H9 (cell line): ENCODE data around the gene LGALS8. TPM values are rescaled to one million over a fixed set of nuclear protein-coding genes. Genes with fewer than 3 reads are reported as not detected.

Source experiments
- DNase-seq: peaks from one replicate; pipeline ENCODE4 v3.0.0-alpha.2; 2017
- H2AFZ ChIP-seq: one replicate; pipeline ENCODE4 v1.6.1; 2013; ENCODE audit warnings: mild to moderate bottlenecking, low read length, control low read depth, moderate library complexity
- H2AK5ac ChIP-seq: 2 replicates; pipeline ENCODE4 v1.6.1; 2013; ENCODE audit warnings: low read length, control low read depth, mixed read lengths; ENCODE audit not compliant: insufficient read length
- H2BK120ac ChIP-seq: one replicate; pipeline ENCODE4 v1.6.1; 2013; ENCODE audit warnings: low read depth, mild to moderate bottlenecking, low read length, control low read depth, inconsistent platforms; ENCODE audit not compliant: poor library complexity, severe bottlenecking
- H2BK12ac ChIP-seq: 2 replicates; pipeline ENCODE4 v1.6.1; 2013; ENCODE audit warnings: low read length, control low read depth, mixed read lengths, low read depth; ENCODE audit not compliant: insufficient read length
- H2BK15ac ChIP-seq: 2 replicates; pipeline ENCODE4 v1.6.1; 2013; ENCODE audit warnings: low read depth, low read length, control low read depth
- H2BK20ac ChIP-seq: one replicate; pipeline ENCODE4 v1.6.1; 2013; ENCODE audit warnings: low read depth, mild to moderate bottlenecking, low read length, control low read depth, inconsistent platforms; ENCODE audit not compliant: poor library complexity, severe bottlenecking
- H2BK5ac ChIP-seq: 2 replicates; pipeline ENCODE4 v1.6.1; 2013; ENCODE audit warnings: low read length, control low read depth, mixed read lengths; ENCODE audit not compliant: insufficient read length
- H3K14ac ChIP-seq: 2 replicates; pipeline ENCODE4 v1.6.1; 2013; ENCODE audit warnings: low read length, control low read depth; ENCODE audit not compliant: insufficient read depth
- H3K18ac ChIP-seq: 2 replicates; pipeline ENCODE4 v1.6.1; 2013; ENCODE audit warnings: low read depth, mild to moderate bottlenecking, mixed read lengths, low read length, control low read depth; ENCODE audit not compliant: insufficient read length
- H3K23ac ChIP-seq: 2 replicates; pipeline ENCODE4 v1.6.1; 2013; ENCODE audit warnings: low read length, control low read depth, mixed read lengths, low read depth; ENCODE audit not compliant: insufficient read length
- H3K23me2 ChIP-seq: 2 replicates; pipeline ENCODE4 v1.6.1; 2013; ENCODE audit warnings: low read depth, mild to moderate bottlenecking, mixed read lengths, low read length, control low read depth; ENCODE audit not compliant: insufficient read length, poor library complexity, severe bottlenecking
- H3K27ac ChIP-seq: 2 replicates; pipeline ENCODE4 v1.5.1; 2013; ENCODE audit warnings: low read length, control low read depth, mixed read lengths, low read depth; ENCODE audit not compliant: insufficient read length
- H3K27me3 ChIP-seq: 2 replicates; pipeline ENCODE4 v1.6.1; 2013; ENCODE audit warnings: low read length, control low read depth, inconsistent platforms; ENCODE audit not compliant: insufficient read depth
- H3K4ac ChIP-seq: 2 replicates; pipeline ENCODE4 v1.6.1; 2013; ENCODE audit warnings: low read depth, mild to moderate bottlenecking, control low read depth, inconsistent platforms, low read length, moderate library complexity
- H3K4me1 ChIP-seq: 2 replicates; pipeline ENCODE4 v1.6.1; 2013; ENCODE audit warnings: low read length, control low read depth, inconsistent platforms; ENCODE audit not compliant: insufficient read depth
- H3K4me2 ChIP-seq: 2 replicates; pipeline ENCODE4 v1.6.1; 2013; ENCODE audit warnings: low read length, control low read depth, mixed read lengths; ENCODE audit not compliant: insufficient read length, insufficient read depth
- H3K56ac ChIP-seq: 2 replicates; pipeline ENCODE4 v1.6.1; 2013; ENCODE audit warnings: low read depth, mild to moderate bottlenecking, mixed read lengths, low read length, control low read depth; ENCODE audit not compliant: insufficient read length
- H3K79me1 ChIP-seq: 2 replicates; pipeline ENCODE4 v1.6.1; 2013; ENCODE audit warnings: low read depth, mild to moderate bottlenecking, moderate library complexity, low read length, control low read depth, inconsistent platforms; ENCODE audit not compliant: insufficient read depth, poor library complexity, severe bottlenecking
- H3K79me2 ChIP-seq: 2 replicates; pipeline ENCODE4 v1.6.1; 2013; ENCODE audit warnings: low read length, control low read depth, inconsistent platforms; ENCODE audit not compliant: insufficient read depth
- H3K9ac ChIP-seq: 2 replicates; pipeline ENCODE4 v1.6.1; 2013; ENCODE audit warnings: low read length, control low read depth, mixed read lengths; ENCODE audit not compliant: insufficient read length; ENCODE audit errors: extremely low read depth
- H3K9me3 ChIP-seq: one replicate; pipeline ENCODE4 v1.6.1; 2013; ENCODE audit warnings: low read depth, low read length, inconsistent platforms; ENCODE audit not compliant: control insufficient read depth
- H3T11ph ChIP-seq: one replicate; pipeline ENCODE4 v1.6.1; 2013; ENCODE audit warnings: mild to moderate bottlenecking, low read length, control low read depth, inconsistent platforms
- H4K20me1 ChIP-seq: one replicate; pipeline ENCODE4 v1.6.1; 2013; ENCODE audit not compliant: control insufficient read depth, insufficient read length, insufficient read depth
- H4K5ac ChIP-seq: 2 replicates; pipeline ENCODE4 v1.6.1; 2013; ENCODE audit warnings: low read depth, mild to moderate bottlenecking, mixed read lengths, low read length, control low read depth; ENCODE audit not compliant: insufficient read length
- H4K8ac ChIP-seq: replicated peaks from 2 replicates; pipeline ENCODE4 v1.6.1; 2013; ENCODE audit warnings: low read length, control low read depth, mixed read lengths, low read depth; ENCODE audit not compliant: insufficient read length
- H4K91ac ChIP-seq: 2 replicates; pipeline ENCODE4 v1.6.1; 2013; ENCODE audit warnings: low read depth, mild to moderate bottlenecking, moderate library complexity, mixed read lengths, low read length, control low read depth; ENCODE audit not compliant: insufficient read length
- H3K27ac Mint-ChIP-seq, 3 experiments: 2 replicates in 2 of 3; 3 replicates in 1 of 3; pipeline ENCODE4 v1.8.0; 2020 to 2021; ENCODE audit warnings: mixed read lengths in 3 of 3, mild to moderate bottlenecking in 1 of 3, moderate library complexity in 1 of 3
- H3K27me3 Mint-ChIP-seq: 2 replicates; pipeline ENCODE4 v1.8.0; 2021; ENCODE audit warnings: low read depth, mild to moderate bottlenecking, moderate library complexity, mixed read lengths
- H3K36me3 Mint-ChIP-seq, 3 experiments: 2 replicates in 2 of 3; 3 replicates in 1 of 3; pipeline ENCODE4 v1.8.0; 2020 to 2021; ENCODE audit warnings: low read depth in 3 of 3, mixed read lengths in 3 of 3; ENCODE audit not compliant: insufficient read depth in 1 of 3
- H3K4me1 Mint-ChIP-seq, 2 experiments: 2 replicates each; pipeline ENCODE4 v1.8.0; 2020; ENCODE audit warnings: mixed read lengths in 2 of 2
- H3K4me3 Mint-ChIP-seq, 2 experiments: 2 replicates in 1 of 2; 3 replicates in 1 of 2; pipeline ENCODE4 v1.8.0; 2020 to 2021; ENCODE audit warnings: mild to moderate bottlenecking in 2 of 2, mixed read lengths in 2 of 2, moderate library complexity in 1 of 2
- H3K9me3 Mint-ChIP-seq, 2 experiments: 2 replicates in 1 of 2; 3 replicates in 1 of 2; pipeline ENCODE4 v1.8.0; 2020; ENCODE audit warnings: mild to moderate bottlenecking in 2 of 2, mixed read lengths in 2 of 2, moderate library complexity in 1 of 2
- WGBS: extraction: QIAGEN DNeasy Blood & Tissue Kit; methylation state at CpG from one replicate; pipeline ENCODE4 v1.1.7; 2013; ENCODE audit warnings: missing lambda C conversion rate, low lambda C conversion rate, mixed read lengths; ENCODE audit not compliant: insufficient read length; ENCODE audit errors: extremely low coverage; 5-methylcytosine and 5-hydroxymethylcytosine counted together
- total RNA-seq: library from RNA; stranded (reverse); gene quantifications from 2 replicates; pipeline ENCODE4 v1.2.1, GENCODE V29; 2021
- TF ChIP-seq, protein P1 (sequence below): fragments of 200-600 bp; sonication (generic); conservative IDR thresholded peaks from 3 replicates; pipeline ENCODE4 v1.8.0; 2021; ENCODE audit warnings: antibody characterized with exemption, mild to moderate bottlenecking

LGALS8 gene
- total RNA-seq, 1 experiment from 2014 or later = 14.2 TPM

DNA sequence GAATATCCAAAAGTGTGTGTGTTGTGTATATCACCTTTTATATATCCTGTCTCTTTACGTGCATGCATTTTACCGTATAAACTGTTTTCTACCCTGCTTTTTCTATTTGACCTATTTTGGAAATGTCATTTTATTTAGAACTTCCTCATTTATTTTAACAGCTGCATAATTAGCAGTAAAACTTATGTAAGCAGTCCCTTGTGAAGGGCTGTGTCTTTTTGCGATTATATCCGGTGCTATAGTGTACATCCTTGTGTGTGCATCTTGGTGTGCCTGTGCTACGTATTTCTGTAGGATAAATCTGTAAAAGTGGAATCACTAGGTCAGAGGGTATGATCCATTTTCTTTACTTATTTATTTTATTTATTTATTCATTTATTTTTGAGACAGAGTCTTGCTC lies 7.2 kb downstream of the LGALS8 start:
- H3K79me2 ChIP-seq = no peaks in the 10 kb centered on the region
- H3K9me3 ChIP-seq = no peaks in the 10 kb centered on the region
- H3K9ac ChIP-seq = no peak overlapping the region
- Mint-ChIP-seq H3K27ac (no peak overlapping the region), H3K4me3 (no peak overlapping the region), H3K36me3 (peaks cover 0 to 4% (median 0%) of the 10 kb centered on the region in 3 experiments; a peak in 2 of 7 replicates), H3K4me1 (peaks cover 2 to 6% of the 10 kb centered on the region in 2 experiments; a peak in 1 of 4 replicates), H3K27me3 (no peaks in the 10 kb centered on the region), H3K9me3 (no peaks in the 10 kb centered on the region)
- no peak overlapping the region for H2BK120ac ChIP-seq
- H3K79me1 ChIP-seq = no peaks in the 10 kb centered on the region
- TF ChIP-seq, protein P1, sequence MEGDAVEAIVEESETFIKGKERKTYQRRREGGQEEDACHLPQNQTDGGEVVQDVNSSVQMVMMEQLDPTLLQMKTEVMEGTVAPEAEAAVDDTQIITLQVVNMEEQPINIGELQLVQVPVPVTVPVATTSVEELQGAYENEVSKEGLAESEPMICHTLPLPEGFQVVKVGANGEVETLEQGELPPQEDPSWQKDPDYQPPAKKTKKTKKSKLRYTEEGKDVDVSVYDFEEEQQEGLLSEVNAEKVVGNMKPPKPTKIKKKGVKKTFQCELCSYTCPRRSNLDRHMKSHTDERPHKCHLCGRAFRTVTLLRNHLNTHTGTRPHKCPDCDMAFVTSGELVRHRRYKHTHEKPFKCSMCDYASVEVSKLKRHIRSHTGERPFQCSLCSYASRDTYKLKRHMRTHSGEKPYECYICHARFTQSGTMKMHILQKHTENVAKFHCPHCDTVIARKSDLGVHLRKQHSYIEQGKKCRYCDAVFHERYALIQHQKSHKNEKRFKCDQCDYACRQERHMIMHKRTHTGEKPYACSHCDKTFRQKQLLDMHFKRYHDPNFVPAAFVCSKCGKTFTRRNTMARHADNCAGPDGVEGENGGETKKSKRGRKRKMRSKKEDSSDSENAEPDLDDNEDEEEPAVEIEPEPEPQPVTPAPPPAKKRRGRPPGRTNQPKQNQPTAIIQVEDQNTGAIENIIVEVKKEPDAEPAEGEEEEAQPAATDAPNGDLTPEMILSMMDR = no peak
- H3T11ph ChIP-seq = no peak overlapping the region
- H4K91ac ChIP-seq = no peak overlapping the region
- H3K4ac ChIP-seq = no peak overlapping the region
- no peaks in the 10 kb centered on the region for H3K27me3 ChIP-seq
- H2BK20ac ChIP-seq = no peak overlapping the region
- H4K5ac ChIP-seq = no peak overlapping the region
- no peak overlapping the region for H3K14ac ChIP-seq
- no peaks in the 10 kb centered on the region for H4K20me1 ChIP-seq
- no peak overlapping the region for H4K8ac ChIP-seq
- H2AK5ac ChIP-seq = no peak overlapping the region
- H3K4me2 ChIP-seq = no peak overlapping the region
- no peaks in the 10 kb centered on the region for H3K4me1 ChIP-seq
- no peak overlapping the region for H2BK12ac ChIP-seq
- no peak overlapping the region for H2BK5ac ChIP-seq
- no peak overlapping the region for H3K56ac ChIP-seq
- H2AFZ ChIP-seq = no peak overlapping the region
- H3K27ac ChIP-seq = no peak overlapping the region
- DNase-seq = no peak
- H3K23ac ChIP-seq = no peak overlapping the region
- H2BK15ac ChIP-seq = no peak overlapping the region
- H3K23me2 ChIP-seq = no peaks in the 10 kb centered on the region
- no CpG with 5 or more reads among the region's 5 CpGs for WGBS
- no peak overlapping the region for H3K18ac ChIP-seq
